ENCODE measurements around the gene CMTR1.

The CMTR1 gene

DNA sequence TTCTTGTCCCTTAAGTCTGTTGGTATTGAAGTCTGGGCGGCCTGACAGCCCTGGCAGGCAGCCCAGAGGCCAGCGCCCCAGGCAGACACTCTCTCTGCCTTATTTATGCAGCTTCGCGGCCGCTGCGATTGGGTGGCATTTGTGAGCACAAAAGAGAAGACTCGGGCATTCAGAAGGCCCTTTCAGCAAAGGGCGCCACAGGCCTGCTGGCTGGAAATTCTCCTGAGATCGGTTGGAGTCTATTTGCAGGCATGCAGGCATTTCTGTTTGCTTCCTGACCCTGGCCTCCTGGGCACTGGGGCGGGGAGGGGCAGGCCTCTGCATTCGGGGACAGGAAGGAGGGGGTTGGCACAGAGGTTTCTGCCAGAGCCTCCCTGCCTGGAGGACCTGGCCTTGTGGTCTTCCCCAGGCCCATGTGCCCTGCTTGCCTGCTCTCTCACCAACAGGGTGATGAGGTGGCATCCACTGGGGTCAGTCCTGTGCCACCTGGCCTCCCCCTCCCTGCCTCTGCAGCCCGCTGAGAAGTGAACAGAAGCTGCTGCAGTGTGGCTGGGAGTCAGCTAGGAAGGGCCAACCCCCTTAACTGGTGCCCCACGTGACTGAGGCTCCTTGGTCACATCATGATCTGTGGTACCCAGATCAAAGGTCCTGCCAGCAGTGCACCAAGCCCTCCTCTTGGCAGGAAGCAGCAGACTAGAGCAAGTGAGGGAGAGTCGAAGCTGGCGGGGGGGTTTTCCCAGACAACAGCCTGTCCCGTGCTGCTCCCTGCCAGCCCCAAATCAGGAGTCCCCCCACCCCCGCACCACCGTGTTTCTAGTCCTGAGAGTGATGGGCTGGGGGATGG, 83.3 kb downstream of the CMTR1 start:
- DNase-seq: peak; percentile 18 to 20

DNA sequence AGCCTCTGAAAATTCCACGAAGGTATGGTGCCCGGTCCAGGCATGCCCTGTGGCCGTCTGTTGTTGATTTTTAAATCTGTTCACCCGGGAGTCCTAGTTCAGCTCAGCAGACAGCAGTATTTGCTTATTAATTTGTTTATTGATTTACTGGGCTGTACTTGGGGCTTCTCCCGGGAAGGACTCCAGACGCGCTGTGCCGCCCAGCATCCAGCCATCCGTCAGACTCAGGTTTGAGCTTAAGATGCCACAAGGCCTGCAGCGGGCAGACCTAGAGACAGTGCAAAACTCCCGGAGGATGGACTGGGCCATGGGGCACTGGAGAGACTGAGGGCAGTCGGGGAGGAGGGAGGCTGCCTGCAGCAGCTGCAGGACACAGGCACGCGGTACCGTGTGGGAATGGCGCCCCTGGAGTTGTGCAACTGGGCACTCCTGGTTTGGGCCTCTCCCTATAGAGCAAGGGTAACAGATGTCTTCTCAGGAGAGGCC, 83.9 kb downstream of the CMTR1 start:
- no peak for DNase-seq

DNA sequence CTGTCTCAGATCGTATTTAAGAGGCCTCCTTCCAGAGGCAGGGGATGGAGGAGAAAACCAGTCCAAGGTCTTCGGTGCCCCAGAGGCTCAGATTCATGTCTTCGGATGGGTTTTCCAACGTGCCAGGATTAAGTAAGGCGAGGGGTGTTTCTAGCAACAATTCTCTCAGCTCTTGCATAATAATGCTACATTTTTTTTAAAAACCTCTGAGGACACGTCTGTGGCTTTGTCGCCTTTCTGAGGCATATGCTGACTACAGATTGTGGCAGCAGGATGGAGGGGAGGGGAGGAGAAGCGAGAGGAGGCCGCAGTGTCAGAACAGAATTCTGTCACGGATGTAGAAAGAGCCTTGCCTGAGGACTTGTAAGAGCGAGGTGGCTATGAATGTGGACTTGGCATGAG, 84.4 kb downstream of the CMTR1 start:
- no peak for DNase-seq

- no peak for DNase-seq
These were observed 85.1 kb downstream of the CMTR1 start for GRCh38 chr6:37518116-37518515.

GRCh38 chr6:37519461-37519860, 86.4 kb downstream of the CMTR1 start:
- DNase-seq: no peak

DNA sequence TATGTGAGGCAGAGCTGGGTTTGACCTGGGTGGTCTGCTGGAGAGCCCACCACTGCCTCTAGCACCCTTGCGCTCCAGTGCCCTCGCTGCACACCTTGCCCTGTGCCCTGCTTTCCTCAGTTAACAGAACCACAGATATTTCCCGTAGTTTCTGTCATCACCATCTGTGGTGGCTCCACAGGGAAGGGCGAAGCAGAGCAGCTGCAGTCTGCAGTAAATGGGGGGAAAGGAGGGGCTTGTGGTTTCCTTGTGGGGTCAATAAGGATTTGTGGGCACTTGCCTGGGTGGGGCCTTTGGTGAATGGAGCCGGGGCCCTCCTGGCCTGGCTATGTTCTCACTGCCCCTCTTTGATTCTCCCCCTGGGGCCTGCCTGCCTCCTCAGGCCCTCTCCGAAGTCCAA, 87.9 kb downstream of the CMTR1 start:
- no peak for DNase-seq

GRCh38 chr6:37521674-37522073, 88.7 kb downstream of the CMTR1 start:
- DNase-seq: no peak

DNA sequence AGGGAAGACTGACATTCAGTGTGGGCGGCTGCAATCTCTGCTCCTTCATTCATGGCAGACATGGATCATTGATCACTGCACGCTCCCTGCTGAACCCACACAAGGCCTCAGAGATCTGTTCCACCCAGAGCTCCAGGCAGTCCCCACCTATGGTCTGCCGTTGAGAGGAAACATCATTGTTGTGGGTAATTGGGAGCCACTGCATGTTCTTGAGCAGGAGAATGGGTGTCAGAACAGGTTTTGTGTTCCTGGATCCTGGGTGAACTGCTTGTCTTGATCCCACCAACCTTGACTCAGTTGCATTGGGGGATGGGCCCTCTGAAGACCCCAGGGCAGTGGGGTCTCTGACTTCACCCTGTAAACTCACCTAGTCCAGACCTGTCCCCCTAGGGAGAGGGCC, 89.8 kb downstream of the CMTR1 start:
- DNase-seq: no peak

- no peak for DNase-seq
These were observed 90.4 kb downstream of the CMTR1 start for GRCh38 chr6:37523412-37523811.

DNA sequence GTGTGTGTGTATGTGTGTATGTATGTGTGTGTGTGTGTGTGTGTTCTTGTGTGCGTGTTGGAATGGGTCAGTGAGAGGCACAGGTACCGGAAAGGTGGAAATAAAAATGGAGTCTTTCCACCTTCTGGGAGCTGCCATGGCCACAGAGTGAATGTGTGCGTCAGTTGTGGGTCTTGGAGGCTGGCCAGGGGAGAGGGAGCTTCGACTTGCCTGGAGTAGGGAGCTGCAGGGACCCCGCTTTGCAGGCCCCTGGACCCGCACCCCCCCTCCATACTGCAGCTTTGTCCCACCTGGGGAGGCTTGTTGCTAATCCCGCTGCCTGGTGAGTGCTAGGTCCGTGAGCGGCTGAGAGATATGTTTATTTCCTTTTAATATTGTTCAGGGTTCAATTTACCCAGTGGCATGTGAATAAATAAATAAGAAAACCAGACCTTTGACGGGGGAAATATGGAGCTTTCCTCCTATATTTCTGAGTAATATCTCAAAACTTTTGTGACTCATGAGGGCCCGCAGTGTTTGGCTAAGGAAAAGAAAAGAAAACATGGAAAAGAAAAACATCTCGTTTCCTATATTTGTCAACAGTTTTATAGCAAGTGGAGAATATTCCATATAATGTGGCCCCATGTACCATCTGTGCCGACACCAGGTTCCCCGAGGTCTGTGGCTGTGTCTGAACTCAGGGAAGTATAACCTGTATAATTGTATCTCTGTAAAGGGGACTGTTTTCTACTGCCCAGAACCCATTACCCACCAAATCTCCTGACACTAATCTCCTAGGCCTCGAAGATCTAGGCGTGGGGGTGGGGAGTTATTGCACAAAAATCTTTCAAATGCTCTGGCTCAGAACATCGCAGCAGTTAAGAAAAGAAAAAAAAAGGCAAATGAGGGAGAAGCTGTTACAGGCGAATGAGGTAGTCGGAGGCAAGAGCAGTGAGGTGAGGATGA, 91.3 kb downstream of the CMTR1 start:
- no peak for DNase-seq

DNA sequence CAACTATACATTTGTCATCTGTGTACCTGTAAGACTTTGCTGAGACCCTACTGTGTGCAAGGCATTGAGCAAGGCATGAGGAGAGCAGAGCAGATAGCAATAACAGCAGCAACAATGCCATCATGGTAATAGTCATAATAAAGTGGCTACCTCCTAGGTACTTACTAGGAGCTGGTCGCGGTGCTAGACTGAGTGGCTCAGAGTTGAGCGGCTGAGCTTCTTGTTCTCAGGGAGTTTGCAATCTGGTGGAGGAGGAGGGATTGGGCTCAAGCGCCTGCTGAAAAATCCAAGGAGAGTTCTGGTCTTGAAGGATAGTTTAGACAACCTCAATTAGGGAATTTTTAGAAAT, 91.9 kb downstream of the CMTR1 start:
- no peak for DNase-seq

DNA sequence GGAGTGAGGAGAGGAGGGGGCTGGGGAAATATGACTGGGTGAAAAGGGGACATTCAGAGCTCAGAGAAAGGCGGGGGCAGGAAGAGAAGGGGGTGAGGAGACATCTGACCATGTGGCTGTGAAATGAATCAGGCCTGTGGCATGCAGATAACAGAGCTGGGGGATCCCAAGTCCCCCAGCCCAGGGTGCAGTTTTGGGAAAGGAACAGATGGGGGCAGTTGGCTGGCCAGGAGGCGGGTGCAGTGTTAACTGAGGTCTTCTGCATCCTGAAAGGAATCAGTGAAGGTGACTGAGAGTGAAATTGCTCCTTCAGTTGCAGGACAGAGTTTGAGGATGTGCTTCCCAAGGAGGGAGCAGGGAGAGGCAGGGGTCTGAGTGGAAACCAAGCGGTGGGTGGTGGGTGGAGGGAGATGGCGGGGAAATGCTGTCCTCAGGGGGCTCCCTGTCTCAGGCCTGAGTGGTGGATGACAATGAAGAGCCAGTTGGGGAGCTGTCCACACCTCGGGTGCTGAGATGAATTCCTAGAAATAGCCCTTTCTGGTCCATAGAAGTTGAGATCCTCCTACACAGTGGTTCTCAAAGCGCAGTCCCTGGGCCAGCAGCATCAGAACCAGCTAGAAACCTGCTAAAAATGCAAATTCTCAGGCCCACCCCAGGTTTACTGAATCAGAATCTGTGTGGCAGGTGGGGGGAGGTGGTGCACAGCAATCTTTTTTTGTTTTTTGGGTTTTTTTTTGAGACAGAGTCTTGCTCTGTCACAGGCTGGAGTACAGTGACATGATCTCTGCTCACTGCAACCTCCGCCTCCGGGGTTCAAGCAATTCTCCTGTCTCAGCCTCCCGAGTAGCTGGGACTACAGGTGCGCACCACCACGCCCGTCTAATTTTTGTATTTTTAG, 92.7 kb downstream of the CMTR1 start:
- DNase-seq: no peak

DNA sequence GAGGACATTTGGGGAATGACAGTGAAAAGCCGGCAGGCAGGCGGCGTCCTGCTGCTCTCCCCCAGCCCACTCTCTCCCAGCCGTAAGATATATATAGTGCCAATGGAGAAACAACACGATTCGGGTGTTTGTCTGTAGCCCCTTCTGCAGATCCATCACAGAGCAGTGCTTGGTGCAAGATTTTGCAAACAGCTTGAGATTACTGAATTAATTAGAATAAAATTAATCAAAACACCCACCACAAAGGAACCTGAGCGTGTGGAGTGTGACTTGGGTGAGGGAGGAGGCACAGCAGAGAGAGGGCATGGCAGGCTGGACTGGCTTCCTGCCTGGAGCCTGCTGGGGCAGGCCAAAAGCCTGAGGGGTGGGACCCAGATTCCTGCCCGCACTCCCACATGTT, 95.5 kb downstream of the CMTR1 start:
- no peak for DNase-seq

GRCh38 chr6:37530297-37530696, 97.3 kb downstream of the CMTR1 start:
- DNase-seq: no peak

DNA sequence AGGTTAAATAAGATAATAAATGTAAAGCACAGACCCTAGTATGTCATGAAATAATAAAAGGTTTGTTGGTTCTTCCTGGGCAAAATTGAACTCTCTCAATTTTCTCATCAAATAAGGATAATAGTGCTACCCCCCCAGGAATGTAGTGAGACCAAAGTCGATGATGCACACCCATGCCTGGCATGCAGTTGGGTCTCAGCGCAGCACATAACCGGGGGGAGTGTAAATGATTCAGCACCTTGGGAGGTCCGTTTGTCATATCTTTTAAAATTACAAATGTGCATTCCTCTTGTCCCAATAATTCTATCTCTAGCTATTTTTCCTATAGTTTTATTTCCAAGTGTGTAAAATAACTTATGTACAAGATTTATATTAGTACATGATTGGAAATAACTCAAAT, 98.0 kb downstream of the CMTR1 start:
- DNase-seq: no peak
